WI38 (cell line): ENCODE data around the gene CARD11.

Experiments
- H3K4me3 ChIP-seq: 2 replicates; pipeline ENCODE4 v1.5.1; 2011; ENCODE audit warnings: low read depth, mild to moderate bottlenecking, control low read depth, low read length
- TF ChIP-seq, protein P1 (sequence below): IDR thresholded peaks from 2 replicates; pipeline ENCODE4 v1.5.1; 2012; ENCODE audit warnings: low read depth, mild to moderate bottlenecking, control low read depth, low read length

Gene CARD11

DNA sequence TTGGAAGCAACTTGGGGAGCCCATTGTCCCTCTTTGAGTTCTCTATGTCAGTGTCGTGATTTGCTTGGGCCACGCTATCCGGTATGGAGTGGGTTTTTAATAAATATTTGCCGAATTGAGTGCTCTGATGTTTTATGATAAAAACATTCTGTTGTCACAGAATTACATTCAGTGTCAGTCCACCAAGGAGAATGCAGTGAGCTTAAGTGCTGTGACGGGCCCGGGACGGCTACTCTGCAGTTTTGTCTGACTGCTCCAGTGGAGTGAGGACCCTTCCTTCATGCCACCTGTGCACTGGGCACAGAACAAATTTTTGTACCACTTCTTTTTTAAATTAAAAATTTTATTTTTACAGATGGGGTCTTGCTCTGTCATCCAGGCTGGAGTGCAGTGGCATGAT is 76.0 kb downstream of the CARD11 start:
- no peak overlapping the region for H3K4me3 ChIP-seq
- TF ChIP-seq, protein P1, sequence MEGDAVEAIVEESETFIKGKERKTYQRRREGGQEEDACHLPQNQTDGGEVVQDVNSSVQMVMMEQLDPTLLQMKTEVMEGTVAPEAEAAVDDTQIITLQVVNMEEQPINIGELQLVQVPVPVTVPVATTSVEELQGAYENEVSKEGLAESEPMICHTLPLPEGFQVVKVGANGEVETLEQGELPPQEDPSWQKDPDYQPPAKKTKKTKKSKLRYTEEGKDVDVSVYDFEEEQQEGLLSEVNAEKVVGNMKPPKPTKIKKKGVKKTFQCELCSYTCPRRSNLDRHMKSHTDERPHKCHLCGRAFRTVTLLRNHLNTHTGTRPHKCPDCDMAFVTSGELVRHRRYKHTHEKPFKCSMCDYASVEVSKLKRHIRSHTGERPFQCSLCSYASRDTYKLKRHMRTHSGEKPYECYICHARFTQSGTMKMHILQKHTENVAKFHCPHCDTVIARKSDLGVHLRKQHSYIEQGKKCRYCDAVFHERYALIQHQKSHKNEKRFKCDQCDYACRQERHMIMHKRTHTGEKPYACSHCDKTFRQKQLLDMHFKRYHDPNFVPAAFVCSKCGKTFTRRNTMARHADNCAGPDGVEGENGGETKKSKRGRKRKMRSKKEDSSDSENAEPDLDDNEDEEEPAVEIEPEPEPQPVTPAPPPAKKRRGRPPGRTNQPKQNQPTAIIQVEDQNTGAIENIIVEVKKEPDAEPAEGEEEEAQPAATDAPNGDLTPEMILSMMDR, result no peak

DNA sequence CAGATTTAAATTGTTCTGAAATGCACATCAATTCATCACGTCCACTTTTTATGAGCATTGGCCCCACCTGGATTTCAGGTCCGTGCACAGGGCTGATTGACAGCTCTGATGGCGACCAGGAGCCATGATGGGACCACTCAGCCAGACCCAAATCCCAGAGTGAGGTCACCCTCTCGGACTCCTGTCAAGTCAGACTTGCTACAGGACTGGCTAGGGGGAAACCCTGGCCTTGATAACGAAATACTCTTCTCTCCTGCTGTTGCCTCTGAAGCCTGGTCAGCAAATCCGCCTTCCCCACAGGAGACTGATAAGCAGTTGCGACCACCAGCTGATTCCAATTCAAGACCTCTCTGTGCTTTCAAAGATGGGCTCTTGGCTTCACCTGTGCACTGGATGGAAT is 76.4 kb downstream of the CARD11 start:
- H3K4me3 ChIP-seq, result no peak overlapping the region
- TF ChIP-seq, protein P1, result no peak

DNA sequence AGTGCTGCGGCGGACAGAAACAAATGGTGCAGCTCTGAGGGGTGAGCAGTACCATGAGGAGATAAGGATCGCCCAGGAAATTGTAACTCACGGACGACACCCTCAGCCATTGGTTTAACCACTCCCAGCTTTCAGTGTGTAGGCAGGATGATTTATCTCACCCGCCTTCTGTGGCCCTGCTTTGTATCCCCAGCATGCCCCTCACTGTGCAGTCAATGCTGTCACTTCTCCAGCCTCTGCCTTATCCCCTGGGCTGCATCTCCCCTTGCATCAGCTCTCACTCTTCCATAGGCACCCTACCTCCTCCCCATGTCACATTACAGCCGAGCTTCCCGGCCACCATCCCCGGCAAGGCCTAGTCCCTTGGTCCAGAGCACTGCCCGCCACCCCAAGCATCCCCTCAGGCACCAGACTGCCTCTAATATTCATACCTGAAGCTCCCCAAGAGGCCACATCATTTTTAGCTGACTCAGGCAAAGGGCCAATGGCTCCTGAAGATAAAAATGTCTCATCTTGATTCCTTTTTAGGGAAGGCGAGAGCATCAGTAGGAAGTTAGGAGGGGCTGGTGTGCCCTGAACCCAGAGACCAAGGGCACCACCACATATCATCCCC is 77.1 kb downstream of the CARD11 start:
- TF ChIP-seq, protein P1, result no peak
- H3K4me3 ChIP-seq, result no peak overlapping the region

DNA sequence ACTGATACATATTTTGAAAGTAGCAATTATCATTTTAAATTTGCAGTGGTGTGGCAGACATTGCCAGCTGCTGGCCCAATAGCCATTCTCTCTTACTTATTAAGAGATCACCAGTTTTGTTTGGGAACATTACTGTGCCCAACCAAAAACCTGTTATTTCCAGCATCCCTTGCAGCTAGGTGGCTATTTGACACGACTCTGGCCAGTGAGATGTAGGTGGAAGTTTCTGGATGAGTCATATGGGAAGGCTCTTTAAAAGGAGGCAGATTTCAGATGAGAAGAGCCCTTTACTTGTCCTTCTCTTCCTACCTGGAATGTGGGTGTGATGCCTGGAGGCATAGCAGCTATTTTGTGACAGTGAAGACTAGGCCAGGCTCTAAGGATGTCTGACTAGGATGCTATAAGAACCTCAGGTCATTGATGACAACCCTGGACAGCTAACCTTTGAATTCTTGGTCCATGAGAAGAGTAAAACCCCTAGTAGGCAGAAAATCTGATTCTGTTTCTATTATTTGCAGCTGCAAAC is 77.9 kb downstream of the CARD11 start:
- TF ChIP-seq, protein P1, result no peak
- no peak overlapping the region for H3K4me3 ChIP-seq

DNA sequence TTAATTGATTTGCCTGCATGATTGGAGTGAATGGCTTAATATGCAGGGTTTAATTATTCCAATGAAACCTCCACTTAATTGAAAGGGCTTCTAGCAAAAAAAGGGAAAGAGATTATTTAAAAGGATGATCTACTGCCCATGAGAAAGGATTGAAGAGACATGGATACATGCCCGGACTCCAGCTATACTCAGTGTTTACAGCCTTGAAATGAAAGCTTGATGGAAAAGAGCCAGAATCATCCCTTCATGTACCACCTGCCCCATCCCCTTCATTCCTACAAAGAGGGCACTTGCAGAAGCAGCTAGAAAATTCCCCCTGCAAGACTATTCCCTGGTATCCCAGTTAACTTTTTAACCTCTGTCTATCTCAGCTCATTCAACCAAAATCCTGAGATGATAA is 78.4 kb downstream of the CARD11 start:
- TF ChIP-seq, protein P1, result no peak
- H3K4me3 ChIP-seq, result no peak overlapping the region

DNA sequence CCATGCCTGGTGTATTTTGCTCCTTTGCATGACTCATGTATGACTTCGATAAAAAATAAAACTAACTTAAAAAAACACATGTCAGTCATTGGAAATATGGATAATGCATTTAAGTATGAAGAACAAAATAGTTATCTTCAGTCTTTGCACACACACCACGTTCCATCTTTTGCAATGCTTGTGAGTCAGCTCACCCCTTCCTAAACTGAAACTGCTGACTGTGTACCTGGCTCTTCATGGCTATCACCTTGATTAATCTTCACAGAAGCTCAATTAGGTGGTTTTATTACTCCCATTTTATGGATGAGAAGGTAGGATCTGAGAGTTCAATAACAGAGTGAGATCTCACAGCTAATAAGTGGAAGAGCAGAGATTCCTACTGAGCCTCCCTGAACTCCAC is 79.5 kb downstream of the CARD11 start:
- TF ChIP-seq, protein P1, result no peak
- no peak overlapping the region for H3K4me3 ChIP-seq

DNA sequence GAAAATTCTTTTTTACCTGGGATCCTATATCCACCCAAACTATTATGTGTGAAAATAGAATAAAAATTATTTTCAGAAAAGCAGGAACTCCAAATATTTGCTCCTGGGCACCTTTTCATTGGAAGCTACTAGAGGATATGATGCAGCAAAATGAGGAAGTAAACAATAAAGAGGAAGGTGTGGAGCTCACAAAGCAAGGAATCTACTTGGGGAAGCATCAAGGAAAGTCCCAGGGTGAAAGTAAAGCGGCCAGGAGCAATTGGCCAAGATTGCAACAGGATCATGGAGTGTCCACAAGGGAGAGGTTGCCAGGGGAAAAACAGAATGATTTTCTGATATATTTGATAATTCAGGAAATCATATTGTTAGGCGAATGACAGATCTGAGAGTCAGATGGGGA is 80.8 kb downstream of the CARD11 start:
- H3K4me3 ChIP-seq, result no peak overlapping the region
- TF ChIP-seq, protein P1, result no peak
